ENCODE results near the gene TMBIM4.

DNA sequence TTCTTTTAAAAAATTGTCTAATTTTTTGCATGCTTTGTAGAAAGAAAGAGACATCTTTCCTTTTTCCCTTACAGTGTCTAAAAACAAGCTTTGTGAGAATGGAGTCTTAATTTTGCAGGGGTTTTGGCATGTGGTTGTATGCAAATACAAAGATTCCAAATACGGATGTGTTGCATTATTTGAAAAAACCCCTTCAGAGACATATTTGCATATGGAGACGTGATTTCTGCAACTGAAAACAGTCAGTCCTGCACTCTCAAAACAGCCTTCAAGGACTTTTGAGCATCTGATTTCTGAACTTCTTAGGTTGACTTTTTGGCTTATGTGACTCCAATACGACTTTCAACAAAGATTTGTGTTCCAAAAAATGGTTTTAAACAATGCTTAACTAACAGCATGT is 27.0 kb upstream of the TMBIM4 start:
- TF ChIP-seq, protein P1, sequence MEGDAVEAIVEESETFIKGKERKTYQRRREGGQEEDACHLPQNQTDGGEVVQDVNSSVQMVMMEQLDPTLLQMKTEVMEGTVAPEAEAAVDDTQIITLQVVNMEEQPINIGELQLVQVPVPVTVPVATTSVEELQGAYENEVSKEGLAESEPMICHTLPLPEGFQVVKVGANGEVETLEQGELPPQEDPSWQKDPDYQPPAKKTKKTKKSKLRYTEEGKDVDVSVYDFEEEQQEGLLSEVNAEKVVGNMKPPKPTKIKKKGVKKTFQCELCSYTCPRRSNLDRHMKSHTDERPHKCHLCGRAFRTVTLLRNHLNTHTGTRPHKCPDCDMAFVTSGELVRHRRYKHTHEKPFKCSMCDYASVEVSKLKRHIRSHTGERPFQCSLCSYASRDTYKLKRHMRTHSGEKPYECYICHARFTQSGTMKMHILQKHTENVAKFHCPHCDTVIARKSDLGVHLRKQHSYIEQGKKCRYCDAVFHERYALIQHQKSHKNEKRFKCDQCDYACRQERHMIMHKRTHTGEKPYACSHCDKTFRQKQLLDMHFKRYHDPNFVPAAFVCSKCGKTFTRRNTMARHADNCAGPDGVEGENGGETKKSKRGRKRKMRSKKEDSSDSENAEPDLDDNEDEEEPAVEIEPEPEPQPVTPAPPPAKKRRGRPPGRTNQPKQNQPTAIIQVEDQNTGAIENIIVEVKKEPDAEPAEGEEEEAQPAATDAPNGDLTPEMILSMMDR (conservative IDR thresholded peaks at IDR 0.05 in 1 of 2, IDR thresholded peaks at IDR 0.05 in 1 of 2; ENCODE audit: extremely low read depth in 1 of 2, insufficient read depth in 1 of 2, low read depth in 1 of 2, low read length in 2 of 2): no peak
- TF ChIP-seq EZH2 (IDR thresholded peaks at IDR 0.05; ENCODE audit: borderline replicate concordance, low read length): no peak

Data from mammary epithelial cell (primary cell).